Measurements from ENCODE around the gene DNER.

Gene DNER

GRCh38 chr2:229501051-229501794, 213.1 kb downstream of the DNER start:
- Histone ChIP-seq H3K4me3 (ENCODE audit: low read depth, low read length, poor library complexity, severe bottlenecking) (no peak overlapping the region), H3K27me3 (ENCODE audit: insufficient read depth, low read length) (no peaks in the 10 kb centered on the region)

GRCh38 chr2:229492034-229492433, 222.3 kb downstream of the DNER start:
- no peaks in the 10 kb centered on the region for H3K9me2 ChIP-seq (ENCODE audit: low read depth, low read length)
- no peaks in the 10 kb centered on the region for H3K36me3 ChIP-seq (ENCODE audit: insufficient read depth, low read length)
- H3K4me1 ChIP-seq (ENCODE audit: insufficient read depth, low read length, severe bottlenecking), result no peaks in the 10 kb centered on the region
- TF ChIP-seq EZH2 (IDR thresholded peaks at IDR 0.05; ENCODE audit: borderline replicate concordance, low read length) (no peak), CTCF (IDR thresholded peaks at IDR 0.05; ENCODE audit: low read length) (no peak)
- H3K4me3 ChIP-seq (ENCODE audit: low read depth, low read length, poor library complexity, severe bottlenecking), result no peak overlapping the region
- H3K9ac ChIP-seq (ENCODE audit: low read length), result no peak overlapping the region
- no peaks in the 10 kb centered on the region for H4K20me1 ChIP-seq (ENCODE audit: insufficient read depth, low read length)
- no peak overlapping the region for H3K27ac ChIP-seq (ENCODE audit: low read depth, low read length, poor library complexity, severe bottlenecking)
- H3K9me3 ChIP-seq (ENCODE audit: low read length), result no peaks in the 10 kb centered on the region
- H3K27me3 ChIP-seq (ENCODE audit: insufficient read depth, low read length), result no peaks in the 10 kb centered on the region
- no peaks in the 10 kb centered on the region for H3F3A ChIP-seq (ENCODE audit: insufficient read depth, low read length)
- no peaks in the 10 kb centered on the region for H3K79me2 ChIP-seq (ENCODE audit: insufficient read depth, low read length)
- no peak overlapping the region for H2AFZ ChIP-seq (ENCODE audit: low read length)
- H3K4me2 ChIP-seq (ENCODE audit: low read length), result no peak overlapping the region

More at GRCh38 chr2:229501051-229501794, 213.1 kb downstream of the DNER start:
- Histone ChIP-seq H3K27ac (ENCODE audit: low read depth, low read length, poor library complexity, severe bottlenecking) (no peak overlapping the region), H4K20me1 (ENCODE audit: insufficient read depth, low read length) (no peaks in the 10 kb centered on the region), H3F3A (ENCODE audit: insufficient read depth, low read length) (no peaks in the 10 kb centered on the region), H3K4me2 (ENCODE audit: low read length) (no peak overlapping the region), H3K79me2 (ENCODE audit: insufficient read depth, low read length) (no peaks in the 10 kb centered on the region), H3K36me3 (ENCODE audit: insufficient read depth, low read length) (no peaks in the 10 kb centered on the region), H3K4me1 (ENCODE audit: insufficient read depth, low read length, severe bottlenecking) (no peaks in the 10 kb centered on the region), H3K9ac (ENCODE audit: low read length) (no peak overlapping the region), H3K9me2 (ENCODE audit: low read depth, low read length) (no peaks in the 10 kb centered on the region), H2AFZ (ENCODE audit: low read length) (no peak overlapping the region), H3K9me3 (ENCODE audit: low read length) (no peaks in the 10 kb centered on the region)
- TF ChIP-seq EZH2 (IDR thresholded peaks at IDR 0.05; ENCODE audit: borderline replicate concordance, low read length) (no peak), CTCF (IDR thresholded peaks at IDR 0.05; ENCODE audit: low read length) (no peak)

GRCh38 chr2:229490167-229490566, 224.2 kb downstream of the DNER start:
- Histone ChIP-seq H4K20me1 (ENCODE audit: insufficient read depth, low read length) (no peaks in the 10 kb centered on the region), H3K9ac (ENCODE audit: low read length) (no peak overlapping the region), H3K79me2 (ENCODE audit: insufficient read depth, low read length) (no peaks in the 10 kb centered on the region), H3K9me2 (ENCODE audit: low read depth, low read length) (no peaks in the 10 kb centered on the region), H3K4me1 (ENCODE audit: insufficient read depth, low read length, severe bottlenecking) (no peaks in the 10 kb centered on the region), H3K4me3 (ENCODE audit: low read depth, low read length, poor library complexity, severe bottlenecking) (no peak overlapping the region), H3K4me2 (ENCODE audit: low read length) (no peak overlapping the region), H3K9me3 (ENCODE audit: low read length) (no peaks in the 10 kb centered on the region), H3K27me3 (ENCODE audit: insufficient read depth, low read length) (no peaks in the 10 kb centered on the region), H3K36me3 (ENCODE audit: insufficient read depth, low read length) (no peaks in the 10 kb centered on the region), H3F3A (ENCODE audit: insufficient read depth, low read length) (no peaks in the 10 kb centered on the region), H2AFZ (ENCODE audit: low read length) (no peak overlapping the region), H3K27ac (ENCODE audit: low read depth, low read length, poor library complexity, severe bottlenecking) (no peak overlapping the region)
- no peak for TF ChIP-seq EZH2 (IDR thresholded peaks at IDR 0.05; ENCODE audit: borderline replicate concordance, low read length)
- TF ChIP-seq CTCF (IDR thresholded peaks at IDR 0.05; ENCODE audit: low read length), result no peak
